ENCODE measurements around the gene SAFB2. TPM values are rescaled to one million over a fixed set of nuclear protein-coding genes. Genes with fewer than 3 reads are reported as not detected.

SAFB2 gene
- total RNA-seq, 4 donors from 2014 or later: 33.6 to 72.0 (median 45.2) TPM

- TF ChIP-seq CTCF (IDR thresholded peaks at IDR 0.05; ENCODE audit: low read depth): no peak
Observed at GRCh38 chr19:5664515-5664914, 41.9 kb upstream of the SAFB2 start.

DNA sequence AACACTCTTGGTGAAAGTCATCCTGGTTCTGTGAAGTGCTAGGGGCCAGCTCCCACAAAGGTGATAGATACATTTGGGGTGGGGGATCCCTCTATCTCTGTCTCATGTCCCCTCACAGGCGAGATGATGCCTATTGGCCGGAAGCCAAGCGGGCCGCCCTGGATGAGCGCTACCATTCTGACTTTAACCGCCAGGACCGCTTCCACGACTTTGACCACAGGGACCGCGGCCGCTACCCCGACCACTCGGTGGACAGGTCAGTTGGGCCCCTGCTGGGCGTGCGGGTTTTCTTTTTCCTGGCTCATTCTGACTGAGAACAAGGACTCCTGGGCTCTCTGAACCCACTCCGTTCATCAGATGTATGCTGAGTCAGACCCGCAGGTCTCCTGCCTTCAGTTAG, 41.3 kb upstream of the SAFB2 start:
- no peak for TF ChIP-seq CTCF (IDR thresholded peaks at IDR 0.05; ENCODE audit: low read depth)

DNA sequence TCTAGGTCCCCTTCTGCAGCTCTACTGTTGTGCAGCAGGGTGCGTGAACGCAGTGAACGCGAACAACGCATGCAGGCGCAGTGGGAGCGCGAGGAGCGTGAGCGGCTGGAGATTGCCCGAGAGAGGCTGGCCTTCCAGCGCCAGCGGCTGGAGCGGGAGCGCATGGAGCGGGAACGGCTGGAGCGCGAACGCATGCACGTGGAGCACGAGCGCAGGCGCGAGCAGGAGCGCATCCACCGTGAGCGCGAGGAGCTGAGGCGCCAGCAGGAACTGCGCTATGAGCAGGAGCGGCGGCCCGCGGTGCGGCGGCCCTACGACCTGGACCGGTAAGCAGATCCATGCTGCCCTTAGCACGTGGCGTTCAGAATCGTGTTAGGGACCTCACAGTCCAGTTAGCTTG, 38.9 kb upstream of the SAFB2 start:
- no peak for TF ChIP-seq CTCF (IDR thresholded peaks at IDR 0.05; ENCODE audit: low read depth)

GRCh38 chr19:5655412-5655811, 32.8 kb upstream of the SAFB2 start:
- no peak for TF ChIP-seq CTCF (IDR thresholded peaks at IDR 0.05; ENCODE audit: low read depth)

DNA sequence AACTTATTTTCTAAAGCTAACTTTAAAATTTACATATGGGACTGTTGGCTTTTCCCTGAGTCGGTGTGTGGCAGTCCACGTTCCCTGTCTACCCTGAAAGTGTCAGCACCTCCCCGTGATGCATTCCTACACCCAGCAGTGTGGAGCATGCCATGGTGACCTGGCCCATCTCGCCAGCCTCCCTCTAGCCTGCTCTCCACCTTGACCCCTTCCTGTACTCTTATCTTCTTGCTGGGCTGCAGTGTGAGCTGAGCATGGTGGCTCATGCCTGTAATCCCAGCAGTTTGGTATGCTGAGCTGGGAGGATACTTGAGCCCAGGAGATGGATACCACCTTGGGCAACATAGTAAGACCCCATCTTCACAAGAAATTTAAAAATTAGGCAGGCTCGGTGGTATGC, 32.4 kb upstream of the SAFB2 start:
- TF ChIP-seq CTCF (IDR thresholded peaks at IDR 0.05; ENCODE audit: low read depth): no peak

GRCh38 chr19:5652261-5652660, 29.7 kb upstream of the SAFB2 start:
- no peak for TF ChIP-seq CTCF (IDR thresholded peaks at IDR 0.05; ENCODE audit: low read depth)

GRCh38 chr19:5651361-5651760, 28.8 kb upstream of the SAFB2 start:
- no peak for TF ChIP-seq CTCF (IDR thresholded peaks at IDR 0.05; ENCODE audit: low read depth)

All from subcutaneous adipose tissue (tissue), 4 donors.